Activated CD4-positive, alpha-beta T cell treated with anti-CD3 and anti-CD28 coated beads, Interleukin-2, amount 50 U/mL, for 1 hour (primary cell): Measurements from ENCODE around the gene RIMS3.

Experiments used
- DNase-seq: peaks from one replicate; pipeline ENCODE4 v3.0.0-alpha.2; 2020

RIMS3 gene

DNA sequence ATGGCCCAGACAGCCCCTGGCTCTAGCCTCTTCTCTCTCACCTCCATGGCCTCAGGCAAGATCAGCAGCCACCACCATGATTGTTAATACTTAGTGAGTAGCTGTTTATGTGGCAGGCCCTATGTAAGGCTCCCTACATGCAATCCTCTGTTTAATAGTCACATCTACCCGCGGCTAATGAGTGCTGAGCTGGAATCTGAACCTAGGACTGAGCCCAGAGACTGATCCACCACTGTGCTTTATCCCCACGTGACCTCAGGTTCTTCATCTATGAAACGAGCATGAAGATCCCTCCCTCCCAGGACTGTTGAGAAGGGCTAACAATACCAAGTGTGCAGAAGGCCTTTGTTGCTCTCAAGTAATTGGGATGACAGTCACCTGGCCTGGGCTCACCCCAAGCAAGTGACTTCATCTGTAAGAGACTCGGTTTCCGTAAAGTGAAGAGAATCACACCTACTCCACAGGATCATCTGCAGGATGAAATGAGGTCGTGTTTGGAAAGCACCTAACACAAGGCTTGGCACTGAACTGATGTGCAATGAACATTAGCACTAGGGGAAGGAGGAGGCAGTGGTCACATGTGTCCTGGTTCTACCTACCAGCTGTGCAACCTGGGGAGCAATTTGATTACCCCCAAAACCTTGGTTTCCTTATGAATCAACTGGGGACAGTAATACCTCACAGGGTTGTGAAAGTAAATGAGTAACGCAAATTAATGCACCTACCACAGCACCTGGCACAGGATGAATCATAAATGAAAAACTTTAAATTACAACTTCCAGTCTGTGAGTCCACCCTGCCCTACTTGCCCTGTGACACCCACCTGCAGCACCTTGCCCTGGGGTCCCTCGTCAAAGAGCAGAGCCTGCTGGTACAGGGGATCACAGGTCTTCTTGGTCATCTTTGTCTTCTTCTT, 37.2 kb downstream of the RIMS3 start:
- DNase-seq = no peak

- DNase-seq = no peak
Observed at GRCh38 chr1:40626383-40626770, 39.1 kb downstream of the RIMS3 start.

GRCh38 chr1:40625476-40626382, 39.8 kb downstream of the RIMS3 start:
- DNase-seq = no peak

DNA sequence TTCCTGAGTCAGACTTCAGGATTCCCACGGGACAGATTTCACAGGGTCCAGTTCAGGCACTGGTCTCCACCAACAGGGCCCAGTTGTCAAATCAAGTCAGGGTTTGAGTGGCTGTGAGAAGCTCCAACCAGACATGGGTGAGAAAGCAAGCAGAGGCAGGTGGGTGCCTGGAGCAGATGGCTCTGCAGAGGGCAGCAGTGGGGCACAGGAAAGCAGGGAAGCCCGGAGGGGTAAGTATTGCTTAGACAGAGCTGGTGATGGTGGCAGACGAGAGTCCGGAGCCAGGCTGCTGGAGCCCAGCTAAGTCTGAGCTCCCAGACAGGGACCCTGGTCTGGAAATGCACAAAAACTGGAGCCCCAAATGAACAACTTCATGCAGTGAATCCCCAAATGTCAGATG, 40.4 kb downstream of the RIMS3 start:
- no peak for DNase-seq

- no peak for DNase-seq
Observed at GRCh38 chr1:40622936-40623629, 42.4 kb downstream of the RIMS3 start.

GRCh38 chr1:40621821-40622450, 43.5 kb downstream of the RIMS3 start:
- no peak for DNase-seq

DNA sequence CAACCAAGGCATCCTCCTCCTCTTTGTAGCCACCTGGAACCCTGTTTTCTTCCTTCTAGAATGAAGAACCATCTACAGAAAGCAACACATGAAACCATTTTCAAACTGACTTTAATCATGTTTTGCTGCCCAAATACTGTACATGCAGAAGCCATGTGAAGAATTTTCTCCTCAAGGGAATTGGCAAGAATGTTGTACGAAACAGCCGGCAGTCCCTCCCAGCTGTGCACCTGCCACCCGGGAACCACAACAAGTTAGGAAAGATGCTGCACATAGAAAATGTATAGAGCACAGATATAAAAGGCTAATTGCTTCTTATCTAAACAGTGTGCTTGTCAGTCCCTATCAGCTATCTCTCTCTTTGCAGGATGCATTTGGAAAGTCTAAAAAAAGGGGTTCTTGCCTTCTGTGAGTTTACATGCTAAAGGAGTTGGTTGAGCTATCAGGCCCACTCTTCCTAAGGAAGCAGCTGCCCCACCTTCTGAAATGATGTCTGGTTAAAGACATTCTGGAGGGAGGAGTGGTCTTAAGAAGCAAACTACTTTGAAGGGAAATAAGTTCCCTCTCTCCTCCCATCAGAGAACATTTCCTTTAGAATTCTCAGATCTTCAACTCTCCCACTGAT, 44.8 kb downstream of the RIMS3 start:
- DNase-seq = no peak

GRCh38 chr1:40620150-40620549, 45.3 kb downstream of the RIMS3 start:
- no peak for DNase-seq

- no peak for DNase-seq
Observed at GRCh38 chr1:40618108-40618507, 47.4 kb downstream of the RIMS3 start.

DNA sequence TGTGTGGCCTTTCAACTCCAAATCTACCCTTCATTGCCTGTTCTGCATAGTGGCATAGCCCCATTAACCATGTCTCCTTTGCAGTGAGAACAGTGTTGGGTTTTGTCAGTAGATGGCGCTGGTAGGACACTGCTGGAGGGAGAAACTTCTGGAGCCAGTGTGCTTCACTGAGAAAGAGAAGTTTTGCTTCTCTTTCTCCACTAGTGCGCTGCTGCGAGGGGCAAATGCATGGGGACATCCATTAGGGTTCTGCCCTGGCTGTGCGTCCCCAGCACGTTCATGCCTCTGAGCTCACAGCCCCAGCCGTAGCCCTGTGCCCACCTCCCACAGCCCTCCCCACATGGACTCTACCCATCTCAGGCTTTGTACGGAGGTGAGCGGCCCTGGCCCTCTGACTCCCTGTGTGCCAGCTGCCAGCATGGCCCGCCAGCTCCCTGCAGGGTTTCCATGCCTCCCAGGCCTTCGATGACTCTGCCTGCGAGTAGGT, 53.1 kb downstream of the RIMS3 start:
- peak; percentile 64 for DNase-seq

DNA sequence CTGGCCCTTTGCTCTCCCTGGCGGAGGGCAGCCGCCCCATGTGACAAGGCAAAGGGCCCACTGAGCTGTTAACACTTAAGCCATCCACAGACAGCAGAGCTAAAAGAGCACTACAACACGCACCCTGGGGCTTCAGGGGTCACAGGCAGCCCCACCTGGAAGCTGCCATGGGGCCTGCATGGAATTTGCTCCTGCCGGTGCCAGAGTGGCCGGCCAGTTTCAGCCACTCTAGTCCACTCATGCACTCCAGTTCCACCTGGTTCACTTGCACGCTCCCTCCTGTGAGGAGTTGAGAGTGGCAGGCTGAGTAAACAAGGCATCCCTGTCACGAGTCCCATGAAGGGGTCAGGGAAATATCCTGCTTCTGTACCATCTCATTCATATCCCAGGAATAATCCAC, 55.3 kb downstream of the RIMS3 start:
- no peak for DNase-seq

- no peak for DNase-seq
Observed at GRCh38 chr1:40607921-40608320, 57.6 kb downstream of the RIMS3 start.

DNA sequence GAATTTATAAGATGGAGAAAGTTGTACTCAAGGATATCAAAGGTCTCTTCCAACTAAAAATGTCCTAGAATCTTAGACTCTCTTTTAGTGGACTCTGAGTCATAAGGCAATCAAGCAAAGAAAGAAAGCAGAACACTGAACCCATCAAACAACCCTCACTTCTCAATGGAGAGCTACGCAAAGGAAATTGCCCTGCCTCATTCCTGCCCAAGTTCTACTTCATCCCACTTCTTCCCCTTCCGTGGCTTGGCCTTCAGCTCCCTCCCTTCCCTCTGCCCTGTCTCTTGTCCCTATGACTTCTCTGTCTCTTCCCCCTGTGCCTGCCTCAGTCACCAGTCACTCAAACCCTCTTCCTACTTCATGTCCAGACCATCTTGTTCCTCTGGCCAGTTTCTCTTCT, 58.5 kb downstream of the RIMS3 start:
- DNase-seq = no peak

GRCh38 chr1:40606194-40606593, 59.3 kb downstream of the RIMS3 start:
- no peak for DNase-seq

- no peak for DNase-seq
Observed at GRCh38 chr1:40599926-40600325, 65.6 kb downstream of the RIMS3 start.

- no peak for DNase-seq
Observed at GRCh38 chr1:40595623-40596022, 69.9 kb downstream of the RIMS3 start.

DNA sequence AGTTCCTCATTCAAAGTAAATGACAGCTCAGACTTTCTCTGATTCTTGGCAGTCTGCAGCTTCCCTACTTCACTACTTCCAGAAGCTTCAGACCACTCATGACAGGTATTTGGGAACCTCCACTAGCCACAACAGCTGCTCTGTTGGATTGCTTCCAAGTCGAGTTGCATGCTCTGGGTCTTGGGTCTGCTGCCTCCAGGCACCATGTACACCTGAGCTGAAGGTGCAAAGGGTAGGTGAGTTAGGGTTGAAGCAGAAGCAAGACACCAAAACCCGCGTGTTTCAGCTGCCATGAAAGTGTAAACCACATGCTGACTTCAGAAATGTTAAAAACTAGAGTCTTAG, 71.3 kb downstream of the RIMS3 start:
- DNase-seq = no peak

DNA sequence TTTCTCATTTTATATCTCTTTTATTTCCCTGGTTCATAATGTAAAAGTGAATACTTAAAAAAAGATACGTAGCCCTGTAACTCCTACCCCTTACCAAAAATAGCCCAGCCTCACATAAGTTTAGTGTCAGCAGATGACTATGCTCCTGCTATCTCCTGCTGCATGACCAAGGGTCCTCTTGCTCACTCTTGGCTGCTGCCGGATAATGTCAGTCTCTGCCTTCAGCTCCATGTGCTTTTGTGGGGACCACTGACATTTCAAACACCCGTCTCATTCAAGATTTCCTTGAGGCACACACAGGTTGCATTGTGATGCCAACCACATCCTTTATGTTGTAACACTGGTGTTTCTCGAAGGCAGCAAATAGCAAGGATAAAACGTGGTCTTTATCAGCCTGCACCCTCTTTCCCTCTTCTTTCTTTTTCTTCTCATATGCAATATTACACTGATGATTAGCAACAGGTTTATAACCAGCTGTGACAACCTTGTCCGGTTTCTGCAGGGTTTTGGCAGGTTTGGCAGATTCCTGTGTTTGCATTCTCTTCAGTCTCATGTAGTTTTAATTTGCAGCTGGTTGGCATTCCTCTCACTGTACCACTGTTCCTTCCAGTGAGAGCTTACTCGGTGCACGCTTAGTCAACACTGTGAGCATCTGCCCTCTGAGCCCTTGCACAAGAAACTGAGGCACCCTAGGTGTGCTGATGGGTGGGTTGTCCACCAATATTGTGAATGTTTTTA, 71.9 kb downstream of the RIMS3 start:
- no peak for DNase-seq

DNA sequence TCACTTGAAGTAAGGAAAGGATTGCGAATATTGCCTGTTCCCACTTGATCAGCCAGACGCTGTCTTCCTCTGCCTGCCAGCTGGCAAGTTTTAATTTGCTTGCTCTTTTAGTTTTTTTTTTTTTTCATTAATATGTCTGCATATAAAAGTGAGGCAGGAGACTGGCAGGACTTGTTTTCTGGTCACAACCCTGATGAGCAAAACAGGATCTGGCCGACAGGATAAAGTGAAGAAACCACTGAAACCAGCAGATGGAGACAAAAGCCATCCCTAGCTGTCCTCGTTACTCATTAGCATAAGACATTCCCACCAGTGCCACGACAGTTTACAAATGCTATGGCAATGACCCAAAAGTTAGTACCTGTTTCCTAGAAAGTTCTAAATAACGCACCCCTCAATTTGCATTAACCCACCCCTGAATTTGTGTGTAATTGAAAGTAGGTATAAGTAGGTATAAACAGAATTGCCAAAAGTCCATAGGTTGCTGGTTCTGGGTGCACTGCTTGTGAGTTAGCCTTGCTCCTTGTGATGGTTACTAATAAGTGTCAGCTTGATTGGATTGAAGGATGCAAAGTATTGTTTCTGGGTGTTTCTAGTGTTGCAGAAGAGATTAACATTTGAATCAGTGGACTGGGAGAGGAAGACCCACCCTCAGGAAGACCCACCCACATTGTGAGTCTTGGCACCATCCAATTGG, 73.2 kb downstream of the RIMS3 start:
- no peak for DNase-seq

DNA sequence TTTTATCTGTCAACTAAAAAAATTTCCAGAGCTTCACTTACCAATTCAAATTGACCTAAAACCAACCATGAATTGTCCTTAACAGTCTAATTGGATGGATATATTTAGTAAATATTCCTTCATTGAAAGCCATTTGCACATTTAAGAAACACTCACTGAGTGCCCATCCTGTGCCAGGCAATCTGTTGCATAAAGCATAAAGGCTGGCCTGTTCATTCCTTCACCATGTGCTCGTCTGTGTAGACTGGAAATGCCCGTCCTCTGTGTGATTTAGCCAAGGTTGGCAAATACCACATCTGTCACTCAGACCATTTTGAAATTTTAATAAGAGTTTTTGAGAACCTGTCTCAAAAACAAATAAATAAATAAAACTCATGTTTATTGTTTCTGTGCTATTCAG, 76.9 kb downstream of the RIMS3 start:
- no peak for DNase-seq

DNA sequence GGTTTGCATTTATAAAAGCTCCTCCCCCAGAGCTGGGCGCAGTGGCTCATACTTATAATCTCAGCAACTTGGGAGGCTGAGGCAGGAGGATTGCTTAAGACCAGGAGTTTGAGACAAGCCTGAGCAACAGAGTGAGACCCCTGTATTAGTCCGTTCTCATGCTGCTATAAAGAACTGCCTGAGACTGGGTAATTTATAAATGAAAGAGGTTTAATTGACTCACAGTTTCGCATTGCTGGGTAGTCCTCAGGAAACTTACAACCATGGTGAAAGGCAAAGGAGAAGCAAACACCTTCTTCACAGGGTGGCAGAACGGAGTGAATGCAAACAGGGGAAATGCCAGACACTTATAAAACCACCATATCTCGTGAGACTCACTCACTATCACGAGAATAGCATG, 81.5 kb downstream of the RIMS3 start:
- DNase-seq = no peak
